Right ventricle myocardium superior (tissue), 1 donor: ENCODE data around the gene SURF1. TPM values are rescaled to one million over a fixed set of nuclear protein-coding genes. Genes with fewer than 3 reads are reported as not detected.
"Not testable (repeated sequence)": the region's sequence is repeated elsewhere in the genome, so short reads cannot be mapped to it uniquely, and the experiment has no call there.

ENCODE experiments used
- ATAC-seq: fragments of 200-7000 bp; cut with Tn5 transposase; one replicate; pipeline ENCODE4 v1.9.1; 2020; ENCODE audit warnings: mild to moderate bottlenecking; ENCODE audit not compliant: poor library complexity
- DNase-seq: peaks from one replicate; pipeline ENCODE4 v3.0.0-alpha.2; 2020
- intact Hi-C: fragments of 100-400 bp; cut with DNase I; formaldehyde crosslinking; loops from one replicate; pipeline ENCODE4 v1.11.2; 2022
- total RNA-seq: library from RNA; stranded (reverse); fragmentation: NEBNext Ultra II Directional; extraction: Animal tissue kit (Norgen Biotek cat#: 25700); gene quantifications from one replicate; pipeline ENCODE4 v1.2.1, GENCODE V29; 2021
- donor health status: DM: no; HTN: yes; CAD: no; lungs with severe emphysema.

SURF1 gene
- total RNA-seq, 1 donor from 2014 or later, result 55.4 TPM

- DNase-seq (no peak), ATAC-seq (no peak)
- intact Hi-C loops, result loop anchor here (5.0 kb wide), 1 partner anchor 146 kb away; no protein-coding TSS in a partner anchor
Observed at GRCh38 chr9:133333566-133333965, 22.7 kb downstream of the SURF1 start.

- intact Hi-C loops, result loop anchor here (5.0 kb wide), 1 partner anchor 146 kb away; no protein-coding TSS in a partner anchor
- no peak for ATAC-seq
- no peak for DNase-seq
Observed at GRCh38 chr9:133333011-133333410, 23.3 kb downstream of the SURF1 start.

GRCh38 chr9:133332381-133332730, 23.9 kb downstream of the SURF1 start:
- intact Hi-C loops, result loop anchor here (5.0 kb wide), 1 partner anchor 145 kb away; no protein-coding TSS in a partner anchor
- DNase-seq (no peak), ATAC-seq (no peak)

- intact Hi-C loops, result loop anchor here (5.0 kb wide), 1 partner anchor 145 kb away; no protein-coding TSS in a partner anchor
- no peak for DNase-seq
- ATAC-seq, result no peak
Observed at GRCh38 chr9:133331641-133332380, 24.5 kb downstream of the SURF1 start.

GRCh38 chr9:133331221-133331620, 25.1 kb downstream of the SURF1 start:
- intact Hi-C loops, result loop anchor here (5.0 kb wide), 1 partner anchor 144 kb away; no protein-coding TSS in a partner anchor

GRCh38 chr9:133329306-133330156, 26.8 kb downstream of the SURF1 start:
- DNase-seq, ATAC-seq: not testable (repeated sequence)
- intact Hi-C loops, result loop anchor here (5.0 kb wide), 1 partner anchor 142 kb away; no protein-coding TSS in a partner anchor

More at GRCh38 chr9:133331221-133331620, 25.1 kb downstream of the SURF1 start:
- DNase-seq (no peak), ATAC-seq (no peak)

GRCh38 chr9:133327834-133328484, 28.3 kb downstream of the SURF1 start:
- intact Hi-C loops, result no loop called here
- DNase-seq (no peak), ATAC-seq (no peak)

- ATAC-seq, DNase-seq, intact Hi-C loops: not testable (repeated sequence)
Observed at GRCh38 chr9:133327021-133327420, 29.3 kb downstream of the SURF1 start.

GRCh38 chr9:133323991-133324703, 32.1 kb downstream of the SURF1 start:
- intact Hi-C loops, result no loop called here
- DNase-seq (no peak), ATAC-seq (no peak)

- no peak for ATAC-seq
- DNase-seq, result no peak
- intact Hi-C loops, result no loop called here
Observed at GRCh38 chr9:133323211-133323610, 33.1 kb downstream of the SURF1 start.

GRCh38 chr9:133322701-133323100, 33.6 kb downstream of the SURF1 start:
- DNase-seq (no peak), ATAC-seq (no peak)
- intact Hi-C loops, result no loop called here

GRCh38 chr9:133321411-133321935, 34.8 kb downstream of the SURF1 start:
- no peak for ATAC-seq
- intact Hi-C loops, result no loop called here
- DNase-seq, result no peak

- intact Hi-C loops, result no loop called here
- DNase-seq (no peak), ATAC-seq (no peak)
Observed at GRCh38 chr9:133320421-133320881, 35.8 kb downstream of the SURF1 start.

- intact Hi-C loops, DNase-seq, ATAC-seq: not testable (repeated sequence)
Observed at GRCh38 chr9:133317551-133317950, 38.7 kb downstream of the SURF1 start.

- intact Hi-C loops, result no loop called here
- DNase-seq (no peak), ATAC-seq (no peak)
Observed at GRCh38 chr9:133315997-133316396, 40.3 kb downstream of the SURF1 start.

- intact Hi-C loops, result no loop called here
- DNase-seq (no peak), ATAC-seq (no peak)
Observed at GRCh38 chr9:133309608-133310007, 46.7 kb downstream of the SURF1 start.

GRCh38 chr9:133307301-133307700, 49.0 kb downstream of the SURF1 start:
- DNase-seq (no peak), ATAC-seq (no peak)
- intact Hi-C loops, result no loop called here
